HG03064 (cell line): ENCODE measurements around the gene TRPM3.

ENCODE experiments used
- ATAC-seq: cut with Tn5 transposase; IDR thresholded peaks from one replicate; pipeline ENCODE4 v1.9.1; 2021; ENCODE audit warnings: low read depth; ENCODE audit not compliant: unreplicated experiment

TRPM3 gene

GRCh38 chr9:70594386-70594944 is 527.0 kb downstream of the TRPM3 start:
- no peak for ATAC-seq

GRCh38 chr9:70593241-70593640 is 528.2 kb downstream of the TRPM3 start:
- ATAC-seq: no peak

- no peak for ATAC-seq
Observed at GRCh38 chr9:70590315-70590677, 531.1 kb downstream of the TRPM3 start.

DNA sequence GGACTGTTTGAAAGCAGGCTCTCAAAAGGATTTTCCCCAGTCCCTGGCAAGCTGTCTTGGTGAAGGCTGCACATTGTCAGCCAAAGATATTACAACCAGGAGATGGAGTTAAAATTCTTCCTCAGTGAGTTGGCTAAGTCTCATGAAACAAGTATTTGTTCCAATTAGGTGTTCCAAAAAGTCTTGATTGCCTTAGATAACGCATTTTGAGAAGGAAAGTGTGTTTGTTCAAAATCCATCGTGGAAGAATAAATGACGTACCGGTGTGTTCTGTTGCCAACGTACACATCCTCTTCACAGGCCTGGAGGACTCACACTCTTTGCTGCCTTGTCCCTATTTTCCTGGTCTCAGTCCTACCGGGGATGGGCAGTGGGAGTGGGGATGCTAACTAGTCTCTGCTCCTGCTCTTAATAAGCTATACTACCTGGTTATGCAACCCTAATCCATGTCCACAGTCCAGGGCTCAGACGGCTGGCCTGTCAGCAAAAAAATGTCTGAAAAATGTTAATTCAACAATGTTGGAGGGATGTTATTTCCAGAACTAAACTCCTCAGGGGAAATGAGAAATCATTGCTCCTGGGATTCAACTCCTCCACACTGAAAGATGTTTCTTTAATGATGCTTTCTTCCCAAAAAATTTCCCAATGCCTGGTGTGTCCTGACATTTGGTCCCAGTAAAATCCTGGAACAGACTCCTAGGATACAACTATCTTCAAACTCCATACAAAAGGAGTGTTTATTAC is 531.7 kb downstream of the TRPM3 start:
- ATAC-seq: no peak

DNA sequence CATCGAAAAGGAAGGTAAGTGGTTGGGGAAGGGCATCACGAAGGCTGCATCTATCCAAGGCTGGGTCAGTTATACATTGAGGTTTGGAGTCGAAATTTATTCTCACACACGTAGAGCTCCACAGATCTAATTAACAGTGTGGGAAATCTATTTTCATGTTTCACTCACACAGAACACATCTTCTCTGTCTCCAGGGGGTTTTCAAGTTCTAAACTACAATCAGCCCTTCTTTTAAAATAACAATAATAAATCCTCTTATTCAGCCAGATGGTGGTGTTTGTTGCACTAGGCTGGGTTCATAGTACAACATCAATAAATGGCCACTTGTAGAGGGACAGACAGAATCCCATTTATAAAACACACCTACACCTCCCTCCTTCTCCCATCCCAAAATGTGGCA is 532.4 kb downstream of the TRPM3 start:
- ATAC-seq: no peak

DNA sequence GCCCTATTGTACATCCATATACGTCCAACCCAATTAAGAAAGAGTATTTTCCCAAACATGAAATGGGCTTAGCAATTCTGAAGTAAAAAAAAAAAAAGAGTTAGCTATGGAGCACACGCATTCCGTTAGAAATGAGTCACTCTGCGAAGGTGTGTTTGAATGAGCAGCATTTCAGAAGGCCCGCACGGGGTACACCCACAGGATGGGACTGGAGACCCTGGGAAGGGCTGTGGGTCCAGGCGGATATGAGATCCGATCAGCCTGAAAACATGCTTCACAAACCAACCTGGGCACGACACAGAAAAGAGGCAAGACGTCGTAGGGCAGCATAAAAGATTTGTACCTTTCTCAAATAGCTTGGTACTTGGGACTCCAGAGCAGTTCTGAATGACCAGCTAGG is 533.0 kb downstream of the TRPM3 start:
- no peak for ATAC-seq

DNA sequence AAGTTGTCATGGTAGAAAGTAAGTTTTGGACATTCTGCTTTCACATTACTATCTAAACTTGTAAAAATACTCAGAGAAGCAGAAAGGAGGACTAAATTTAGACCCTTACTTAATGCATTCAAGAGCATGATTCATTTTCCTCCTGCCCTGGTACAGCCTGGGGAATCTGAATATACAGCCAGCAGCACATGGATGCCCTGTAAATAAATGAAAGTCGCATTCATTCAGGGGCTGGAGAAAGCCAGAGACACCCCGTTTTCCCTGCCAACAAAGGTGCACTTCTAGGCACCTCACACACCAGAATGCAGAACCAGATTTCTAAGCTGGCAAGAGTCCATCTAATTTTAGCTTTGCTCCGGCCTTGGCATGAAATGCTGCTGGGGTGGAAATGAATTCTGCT is 534.2 kb downstream of the TRPM3 start:
- no peak for ATAC-seq

GRCh38 chr9:70586476-70586875 is 534.9 kb downstream of the TRPM3 start:
- ATAC-seq: no peak

GRCh38 chr9:70581955-70582350 is 539.5 kb downstream of the TRPM3 start:
- no peak for ATAC-seq

DNA sequence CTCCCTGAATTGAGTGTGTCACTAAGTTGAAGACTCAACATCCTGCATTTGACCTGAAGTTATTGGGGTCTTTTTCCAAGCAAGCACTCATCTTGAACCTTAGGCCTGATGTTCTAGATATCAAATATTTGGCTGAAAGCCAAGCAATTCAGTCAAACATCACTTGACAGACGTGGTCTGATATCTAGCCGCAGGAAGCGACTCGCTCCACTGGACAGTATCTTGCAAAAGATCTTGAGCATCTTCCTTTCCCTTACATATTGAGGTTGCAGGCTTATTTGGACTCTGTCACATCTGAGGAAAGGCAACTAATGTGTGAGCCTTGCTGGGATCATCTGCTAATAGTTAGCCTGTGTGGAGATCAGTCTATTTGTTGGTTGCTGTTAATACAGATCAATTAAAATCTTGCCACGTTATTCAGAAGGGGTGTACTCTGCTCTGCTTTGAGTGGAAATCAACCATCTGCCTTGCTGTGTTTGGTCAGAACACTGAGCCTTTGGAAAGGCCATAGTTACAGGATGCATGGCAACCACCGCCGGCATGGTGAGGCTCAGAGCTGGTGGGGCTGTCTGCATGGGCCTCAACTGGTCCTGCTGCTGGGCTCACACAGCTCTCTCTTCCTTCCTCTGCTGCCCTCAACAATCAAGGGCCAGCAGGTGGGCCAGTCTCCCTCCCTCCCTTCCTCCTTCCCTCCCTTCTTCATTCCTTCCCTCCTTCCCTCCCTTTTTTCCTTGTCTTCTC is 540.0 kb downstream of the TRPM3 start:
- no peak for ATAC-seq

- ATAC-seq: no peak
Observed at GRCh38 chr9:70580606-70581195, 540.7 kb downstream of the TRPM3 start.

GRCh38 chr9:70579686-70580085 is 541.7 kb downstream of the TRPM3 start:
- ATAC-seq: no peak

DNA sequence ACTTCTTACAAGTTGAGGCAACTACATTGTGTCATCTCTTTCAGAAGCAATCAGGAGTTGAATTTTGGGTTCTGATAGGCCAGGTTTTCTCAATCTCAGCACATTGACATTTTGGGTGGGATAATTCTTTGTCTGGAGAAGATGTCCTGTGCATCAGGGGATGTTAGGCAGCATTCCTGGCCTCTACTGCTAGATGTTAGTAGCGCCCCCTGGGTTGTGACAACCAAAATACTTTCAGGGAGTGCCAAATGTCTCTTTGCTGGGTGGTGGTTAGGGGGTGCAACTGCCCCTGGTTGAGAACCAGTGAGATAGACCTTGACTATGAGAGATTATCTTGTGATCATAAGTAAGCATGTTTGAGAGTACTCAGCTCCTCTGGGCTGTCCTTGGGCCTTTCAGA is 542.7 kb downstream of the TRPM3 start:
- no peak for ATAC-seq

DNA sequence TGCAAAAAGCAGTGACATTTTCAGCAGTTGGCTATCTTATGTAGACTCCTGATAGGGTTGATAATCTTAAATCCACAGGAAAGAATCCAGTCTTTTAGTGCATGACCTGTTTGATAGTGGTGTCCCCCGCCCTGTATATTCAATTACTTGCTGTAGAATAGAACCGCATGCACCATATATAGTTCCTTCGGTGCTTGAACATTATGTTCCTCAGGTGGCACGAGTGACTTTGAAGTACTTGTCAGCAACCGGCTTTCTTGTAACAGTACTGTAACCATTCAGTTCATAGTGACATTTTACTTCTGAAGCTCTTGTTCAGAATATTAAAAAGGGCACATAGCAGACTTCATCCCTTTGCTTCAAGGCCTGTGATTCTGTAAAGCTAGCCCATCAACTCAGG is 543.8 kb downstream of the TRPM3 start:
- no peak for ATAC-seq

DNA sequence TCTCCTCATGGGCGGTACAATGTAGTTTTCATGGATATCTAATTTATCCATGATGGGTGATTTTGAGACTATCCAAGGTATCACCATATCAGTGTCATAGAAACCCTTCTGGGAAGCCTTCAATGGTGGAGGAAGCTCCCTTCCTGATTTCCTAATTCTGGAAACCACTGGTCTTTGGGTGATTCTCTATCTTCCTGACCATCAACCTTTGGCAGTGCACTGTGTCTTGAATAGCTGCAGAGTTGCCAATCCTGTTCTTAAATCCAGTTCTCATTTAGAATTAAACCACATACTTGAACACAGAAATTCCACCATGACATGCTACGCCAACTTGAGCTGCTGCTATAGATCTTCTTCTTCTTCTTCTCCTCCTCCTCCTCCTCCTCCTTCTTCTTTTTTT is 545.3 kb downstream of the TRPM3 start:
- ATAC-seq: no peak

GRCh38 chr9:70574151-70574837 is 547.1 kb downstream of the TRPM3 start:
- ATAC-seq: no peak

DNA sequence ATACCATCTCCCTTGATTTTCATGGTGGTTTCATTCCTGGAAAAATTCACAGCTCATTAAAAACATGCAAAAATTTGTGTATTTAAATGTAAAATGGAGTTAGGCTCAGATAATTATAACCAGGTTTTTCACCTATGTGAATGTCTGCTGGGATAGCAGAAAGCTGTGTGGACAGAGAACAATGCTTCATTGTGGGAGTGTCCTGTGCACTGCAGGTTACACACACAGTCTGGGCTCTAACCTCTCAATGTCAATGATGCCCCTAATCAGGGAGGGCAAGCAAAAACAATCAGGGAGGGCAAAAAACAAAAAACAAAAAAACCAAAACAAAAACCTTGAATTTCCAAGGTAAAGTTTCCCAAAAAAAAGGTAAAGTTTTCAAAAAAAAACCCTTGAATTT is 548.1 kb downstream of the TRPM3 start:
- no peak for ATAC-seq

DNA sequence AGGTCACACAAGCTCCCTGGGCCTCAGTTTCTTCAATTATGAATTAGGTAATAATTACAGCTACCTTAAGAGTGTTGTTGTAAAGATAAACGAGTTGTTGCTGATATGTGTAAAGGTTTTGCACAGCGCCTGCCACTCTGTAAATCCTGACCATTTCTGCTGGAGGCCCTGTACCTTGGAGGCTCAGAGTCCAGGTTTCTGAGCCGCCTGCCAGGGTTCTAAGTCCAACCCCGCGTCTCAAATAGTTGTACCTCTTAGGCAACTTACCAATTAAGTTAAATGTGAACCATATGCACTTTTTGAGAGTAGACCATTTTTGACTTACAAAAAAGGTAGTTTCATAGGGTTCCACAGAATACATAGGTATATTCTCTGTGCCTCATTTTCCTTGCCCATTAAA is 550.2 kb downstream of the TRPM3 start:
- no peak for ATAC-seq

DNA sequence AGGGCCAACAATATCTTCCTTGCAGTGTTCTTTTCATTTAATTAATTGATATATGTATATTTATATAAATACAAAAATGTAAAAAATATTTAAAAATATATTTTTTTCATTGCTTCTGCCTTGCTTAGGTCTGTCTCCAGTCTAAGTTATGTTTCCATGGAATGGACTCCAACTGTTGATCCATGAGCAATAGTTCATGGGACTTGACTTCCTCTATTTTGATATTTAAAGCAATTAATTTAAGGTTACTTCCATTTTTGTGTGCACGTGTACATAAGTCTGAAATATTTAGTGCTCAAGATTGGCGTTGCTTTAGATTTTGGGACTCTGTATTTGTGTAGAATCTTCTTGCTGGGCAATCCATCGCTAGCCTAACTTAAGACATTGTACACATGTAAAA is 551.6 kb downstream of the TRPM3 start:
- no peak for ATAC-seq

GRCh38 chr9:70569070-70569772 is 552.2 kb downstream of the TRPM3 start:
- no peak for ATAC-seq
